Neural progenitor cell (in vitro differentiated cells): ENCODE measurements around the gene PDE6A. TPM values are rescaled to one million over a fixed set of nuclear protein-coding genes. Genes with fewer than 3 reads are reported as not detected.
A peak's percentile ranks its signal among the peaks of the same experiment; 100 is the strongest.

Experiments
- DNase-seq: peaks from one replicate; pipeline ENCODE4 v3.0.0-alpha.2; 2016; ENCODE audit warnings: low spot score
- H2AFZ ChIP-seq: fragments of 200-600 bp; sonication (generic); replicated peaks from 2 replicates; pipeline ENCODE4 v1.6.1; 2016; ENCODE audit warnings: antibody characterized with exemption
- H3F3A ChIP-seq: fragments of 200-600 bp; sonication (generic); 2 replicates; pipeline ENCODE4 v1.6.1; 2016; ENCODE audit warnings: antibody characterized with exemption, low read depth
- H3K27ac ChIP-seq: fragments of 200-600 bp; sonication (generic); 2 replicates; pipeline ENCODE4 v1.5.1; 2016; ENCODE audit warnings: mild to moderate bottlenecking
- H3K27me3 ChIP-seq: fragments of 200-600 bp; sonication (generic); 2 replicates; pipeline ENCODE4 v1.6.1; 2016; ENCODE audit warnings: mild to moderate bottlenecking, moderate library complexity
- H3K36me3 ChIP-seq: fragments of 200-600 bp; sonication (generic); 2 replicates; pipeline ENCODE4 v1.5.1; 2016
- H3K4me1 ChIP-seq: fragments of 200-600 bp; sonication (generic); 2 replicates; pipeline ENCODE4 v1.6.1; 2016; ENCODE audit warnings: mixed run types
- H3K4me2 ChIP-seq: fragments of 200-600 bp; sonication (generic); 2 replicates; pipeline ENCODE4 v1.6.1; 2016
- H3K4me3 ChIP-seq: fragments of 200-600 bp; sonication (generic); 2 replicates; pipeline ENCODE4 v1.5.1; 2016
- H3K79me2 ChIP-seq: fragments of 200-600 bp; sonication (generic); 2 replicates; pipeline ENCODE4 v1.6.1; 2016; ENCODE audit warnings: low read depth
- H3K9ac ChIP-seq: fragments of 200-600 bp; sonication (generic); 2 replicates; pipeline ENCODE4 v1.6.1; 2016
- H3K9me3 ChIP-seq: fragments of 200-600 bp; sonication (generic); 2 replicates; pipeline ENCODE4 v1.5.1; 2016; ENCODE audit warnings: low read depth
- H4K20me1 ChIP-seq: fragments of 200-600 bp; sonication (generic); 2 replicates; pipeline ENCODE4 v1.6.1; 2016; ENCODE audit warnings: low read depth
- H3K27ac Mint-ChIP-seq: 3 replicates; pipeline ENCODE4 v1.8.0; 2021; ENCODE audit warnings: mixed read lengths
- H3K27me3 Mint-ChIP-seq: 2 replicates; pipeline ENCODE4 v1.8.0; 2022; ENCODE audit warnings: low read depth, mild to moderate bottlenecking, inconsistent platforms, moderate library complexity, mixed read lengths; ENCODE audit not compliant: insufficient read depth
- H3K36me3 Mint-ChIP-seq: 3 replicates; pipeline ENCODE4 v1.8.0; 2021; ENCODE audit warnings: mixed read lengths
- H3K4me1 Mint-ChIP-seq: 3 replicates; pipeline ENCODE4 v1.8.0; 2021; ENCODE audit warnings: mixed read lengths
- H3K4me3 Mint-ChIP-seq: 3 replicates; pipeline ENCODE4 v1.8.0; 2021; ENCODE audit warnings: mild to moderate bottlenecking, moderate library complexity, mixed read lengths
- H3K9me3 Mint-ChIP-seq: 3 replicates; pipeline ENCODE4 v1.8.0; 2020; ENCODE audit warnings: mixed read lengths
- CTCF ChIP-seq: fragments of 200-600 bp; sonication (generic); IDR thresholded peaks from 2 replicates; pipeline ENCODE4 v1.5.1; 2017; ENCODE audit warnings: antibody characterized with exemption, mild to moderate bottlenecking
- EZH2 ChIP-seq: fragments of 200-600 bp; sonication (generic); IDR thresholded peaks from 2 replicates; pipeline ENCODE4 v1.6.1; 2017; ENCODE audit warnings: antibody characterized with exemption, mild to moderate bottlenecking, moderate library complexity
- EZH2phosphoT487 ChIP-seq: fragments of 200-600 bp; sonication (generic); IDR thresholded peaks from 2 replicates; pipeline ENCODE4 v1.6.1; 2017; ENCODE audit warnings: antibody characterized with exemption
- total RNA-seq: library from RNA; depleted of rRNA; stranded (reverse); fragments of >200 nt; gene quantifications from 2 replicates; pipeline ENCODE4 v1.2.3, GENCODE V29; 2015; ENCODE audit warnings: low replicate concordance

PDE6A gene
- total RNA-seq, 1 donor from 2014 or later: not detected

- Mint-ChIP-seq H3K27ac (peak overlapping the region; percentile 92), H3K4me1 (peaks cover 30% of the 10 kb centered on the region)
- H2AFZ ChIP-seq: peak overlapping the region; percentile 78
Observed at GRCh38 chr5:149913436-149914419, 30.9 kb downstream of the PDE6A start.

GRCh38 chr5:149912226-149912871, 32.2 kb downstream of the PDE6A start:
- no peak overlapping the region for H3K4me3 Mint-ChIP-seq
- peaks cover 19% of the 10 kb centered on the region for H3K4me1 ChIP-seq
- H2AFZ ChIP-seq: no peak overlapping the region
- TF ChIP-seq EZH2 (no peak), CTCF (no peak), EZH2phosphoT487 (no peak)
- peaks cover 30% of the 10 kb centered on the region for H3K4me1 Mint-ChIP-seq
- no peak for DNase-seq
- no peaks in the 10 kb centered on the region for H3K27me3 ChIP-seq
- no peak overlapping the region for H3K4me2 ChIP-seq
- H3K4me3 ChIP-seq: no peak overlapping the region
- no peaks in the 10 kb centered on the region for H4K20me1 ChIP-seq
- no peaks in the 10 kb centered on the region for H3K9me3 ChIP-seq
- H3F3A ChIP-seq: no peaks in the 10 kb centered on the region
- no peaks in the 10 kb centered on the region for H3K36me3 Mint-ChIP-seq
- no peaks in the 10 kb centered on the region for H3K27me3 Mint-ChIP-seq
- H3K79me2 ChIP-seq: no peaks in the 10 kb centered on the region
- peaks cover 4% of the 10 kb centered on the region for H3K9me3 Mint-ChIP-seq
- no peak overlapping the region for H3K9ac ChIP-seq
- no peak overlapping the region for H3K27ac ChIP-seq
- H3K27ac Mint-ChIP-seq: no peak overlapping the region
- H3K36me3 ChIP-seq: no peaks in the 10 kb centered on the region

More at GRCh38 chr5:149913436-149914419, 30.9 kb downstream of the PDE6A start:
- Histone ChIP-seq H3K4me2 (peak overlapping the region; percentile 50), H3K27me3 (no peaks in the 10 kb centered on the region), H3F3A (no peaks in the 10 kb centered on the region), H4K20me1 (no peaks in the 10 kb centered on the region), H3K79me2 (no peaks in the 10 kb centered on the region), H3K9ac (no peak overlapping the region), H3K9me3 (no peaks in the 10 kb centered on the region), H3K27ac (no peak overlapping the region), H3K4me1 (peaks cover 19% of the 10 kb centered on the region), H3K4me3 (no peak overlapping the region), H3K36me3 (no peaks in the 10 kb centered on the region)
- DNase-seq: peak; percentile 32
- TF ChIP-seq EZH2phosphoT487 (no peak), CTCF (no peak), EZH2 (no peak)
- no peaks in the 10 kb centered on the region for H3K36me3 Mint-ChIP-seq
- H3K27me3 Mint-ChIP-seq: no peaks in the 10 kb centered on the region
- peaks cover 4% of the 10 kb centered on the region for H3K9me3 Mint-ChIP-seq
- H3K4me3 Mint-ChIP-seq: no peak overlapping the region

GRCh38 chr5:149911031-149911430, 33.6 kb downstream of the PDE6A start:
- DNase-seq: no peak
- no peak overlapping the region for H3K4me3 Mint-ChIP-seq
- H3K79me2 ChIP-seq: no peaks in the 10 kb centered on the region
- H3K27ac ChIP-seq: no peak overlapping the region
- H3F3A ChIP-seq: no peaks in the 10 kb centered on the region
- H3K9me3 Mint-ChIP-seq: peaks cover 4% of the 10 kb centered on the region
- no peak overlapping the region for H3K4me2 ChIP-seq
- no peaks in the 10 kb centered on the region for H3K36me3 Mint-ChIP-seq
- H3K27ac Mint-ChIP-seq: no peak overlapping the region
- no peak overlapping the region for H3K4me3 ChIP-seq
- TF ChIP-seq EZH2: no peak
- no peak for TF ChIP-seq CTCF
- no peak for TF ChIP-seq EZH2phosphoT487
- no peaks in the 10 kb centered on the region for H4K20me1 ChIP-seq
- peaks cover 25% of the 10 kb centered on the region for H3K4me1 Mint-ChIP-seq
- H2AFZ ChIP-seq: no peak overlapping the region
- no peaks in the 10 kb centered on the region for H3K27me3 Mint-ChIP-seq
- no peaks in the 10 kb centered on the region for H3K9me3 ChIP-seq
- H3K4me1 ChIP-seq: peaks cover 14% of the 10 kb centered on the region
- H3K9ac ChIP-seq: no peak overlapping the region
- H3K36me3 ChIP-seq: no peaks in the 10 kb centered on the region
- no peaks in the 10 kb centered on the region for H3K27me3 ChIP-seq
